Inflammatory macrophage treated with lipopolysaccharide for 1 hour (primary cell): Measurements from ENCODE around the gene ACOT12.
"Not testable (repeated sequence)": the region's sequence is repeated elsewhere in the genome, so short reads cannot be mapped to it uniquely, and the experiment has no call there.

ENCODE experiments used
- DNase-seq, 2 donors: peaks; one replicate each; pipeline ENCODE4 v3.0.0-alpha.2; 2020 to 2022

ACOT12 gene

GRCh38 chr5:81393783-81394718 is at the start of gene ACOT12:
TSS of gene ACOT12 (minus strand) at chr5:81394134. CDS start at chr5:81394114, 20 bp downstream.
- no peak for DNase-seq

DNA sequence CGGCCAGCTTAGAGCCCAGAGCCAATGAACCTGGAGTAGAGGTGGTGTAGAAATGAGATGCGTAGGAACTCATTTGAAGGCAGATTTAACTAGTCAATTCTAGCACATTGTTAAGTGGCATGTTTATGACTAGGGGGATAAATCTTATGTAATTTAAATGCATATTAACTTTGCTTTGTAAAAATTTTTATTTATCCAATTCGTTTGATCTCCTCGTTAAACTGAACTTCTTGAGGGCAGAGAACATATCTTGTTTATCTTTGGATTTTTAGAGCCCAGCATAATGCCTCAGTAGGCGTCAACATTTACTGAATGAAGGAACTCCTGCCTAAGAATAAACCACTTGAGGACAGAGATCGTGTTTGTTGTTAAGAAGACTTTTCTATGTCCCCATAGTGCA is 41.1 kb upstream of the ACOT12 start:
- no peak for DNase-seq

DNA sequence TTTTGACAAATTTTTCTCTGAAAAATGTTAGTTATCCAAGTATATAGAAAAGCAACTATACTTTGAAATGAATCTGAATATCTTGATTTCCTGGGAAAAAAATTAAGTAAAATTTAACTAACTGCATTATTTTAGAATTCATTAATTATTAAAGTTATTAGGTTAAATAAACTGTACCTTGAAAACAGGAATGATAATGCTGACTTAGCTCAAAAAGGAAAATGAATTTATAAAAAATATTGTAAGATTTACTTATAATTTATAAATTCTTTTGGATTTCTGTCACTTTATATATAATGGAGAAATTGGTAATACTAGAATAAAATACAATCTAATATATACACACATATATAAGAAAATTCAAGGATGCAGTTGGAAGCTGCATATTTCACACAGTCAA is 36.1 kb upstream of the ACOT12 start:
- DNase-seq, result no peak

GRCh38 chr5:81429363-81429762 is 35.4 kb upstream of the ACOT12 start:
- DNase-seq, result no peak

DNA sequence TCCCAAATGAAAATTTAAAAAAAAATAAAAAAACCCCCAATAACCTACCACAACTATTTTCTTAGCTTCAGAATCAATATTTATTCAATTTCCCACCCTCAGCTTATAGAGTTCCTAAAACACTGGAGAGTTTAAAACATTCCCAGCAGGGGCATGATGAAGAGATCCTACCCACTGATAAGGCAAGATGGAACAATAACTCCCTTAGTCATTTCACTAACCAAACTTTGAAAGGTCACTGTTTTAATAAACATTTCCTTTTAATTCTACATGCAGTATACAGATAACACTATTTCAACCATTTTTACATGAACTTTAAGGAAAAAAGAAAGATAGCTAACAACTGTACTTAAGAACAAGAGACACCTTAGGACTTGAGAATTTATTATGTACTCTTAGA is 34.9 kb upstream of the ACOT12 start:
- DNase-seq, result no peak

DNA sequence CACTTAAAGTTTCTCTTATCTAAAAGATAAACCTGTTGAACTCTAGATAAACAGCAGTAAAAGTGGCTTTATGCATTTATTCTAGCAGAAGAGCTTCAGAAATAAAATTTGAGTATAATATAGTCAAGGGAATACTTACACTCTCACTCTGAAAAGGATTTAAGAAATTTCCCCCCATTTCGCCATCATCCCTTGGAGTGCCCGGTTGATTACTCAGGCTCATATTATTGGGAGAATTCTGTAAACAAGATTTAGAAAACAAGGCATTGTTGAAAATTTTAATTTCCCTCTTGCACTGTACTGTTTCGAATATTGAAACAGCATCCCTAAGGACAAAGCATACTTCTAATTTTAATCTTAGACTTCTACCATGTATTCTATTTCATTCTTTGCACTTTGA is 34.5 kb upstream of the ACOT12 start:
- peak; percentile 54 for DNase-seq

DNA sequence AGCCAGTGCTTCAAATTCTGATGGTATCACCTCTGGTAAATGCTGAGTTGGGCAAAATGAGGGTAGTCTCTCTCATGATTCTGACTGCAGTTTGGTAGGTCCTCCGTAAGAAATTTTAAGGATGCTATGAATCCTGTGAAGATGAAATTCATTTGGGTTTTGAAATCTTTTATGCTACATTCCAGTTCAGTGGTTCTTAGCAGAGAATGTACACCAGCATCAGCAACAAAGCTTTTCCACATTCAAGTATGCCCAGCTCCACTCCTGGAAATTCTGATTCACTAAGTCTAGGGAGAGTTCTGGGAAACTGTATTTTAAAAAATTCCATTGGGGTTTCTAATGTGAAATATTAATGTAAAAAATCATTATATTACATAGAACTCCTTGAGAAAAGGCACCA is 33.6 kb upstream of the ACOT12 start:
- no peak for DNase-seq

GRCh38 chr5:81426359-81427030 is 32.6 kb upstream of the ACOT12 start:
- peak; percentile 18 to 22 for DNase-seq

DNA sequence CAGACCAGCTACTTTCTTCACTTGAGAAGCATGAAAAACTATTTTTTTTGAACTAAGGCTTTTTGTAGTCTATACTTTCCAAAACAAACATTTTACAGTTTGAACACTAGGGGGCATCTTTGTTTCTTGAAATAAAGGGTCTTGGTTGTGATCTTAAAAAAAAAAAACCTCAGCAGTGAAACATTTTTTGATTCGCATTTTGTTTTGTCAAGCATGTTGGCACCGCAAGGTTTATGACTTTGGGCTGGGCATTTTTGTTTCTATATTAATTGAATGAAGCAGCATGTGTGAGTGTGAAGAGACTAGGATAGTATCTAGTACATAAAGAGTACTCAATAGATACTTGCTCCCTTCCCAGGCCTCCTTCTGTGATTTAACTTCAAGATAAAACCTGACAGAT is 31.6 kb upstream of the ACOT12 start:
- DNase-seq, result peak; percentile 33 to 61

GRCh38 chr5:81424728-81425127 is 30.8 kb upstream of the ACOT12 start:
- DNase-seq, result no peak

DNA sequence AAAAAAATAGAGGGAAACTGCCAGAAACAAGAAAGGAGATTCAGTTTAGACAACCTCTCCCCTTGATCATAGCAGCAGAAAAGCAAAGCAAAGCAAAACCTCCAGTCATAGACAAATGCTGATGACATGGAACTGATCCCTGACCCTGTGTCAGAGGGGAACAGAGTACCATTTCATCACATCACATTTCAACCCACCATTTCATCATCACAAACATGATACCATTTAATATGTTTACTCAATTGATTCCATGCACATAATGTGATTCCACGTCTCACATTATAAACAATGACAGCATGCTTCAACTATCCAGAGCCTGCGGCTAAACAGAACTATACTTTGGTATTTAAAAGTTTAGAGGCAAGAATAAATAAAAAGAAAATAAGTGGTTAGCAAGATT is 28.7 kb upstream of the ACOT12 start:
- peak; percentile 41 to 50 for DNase-seq

- peak; percentile 56 to 71 for DNase-seq
Observed at GRCh38 chr5:81420039-81420667, 26.2 kb upstream of the ACOT12 start.

GRCh38 chr5:81418606-81419005 is 24.7 kb upstream of the ACOT12 start:
- DNase-seq, result no peak

- no peak for DNase-seq
Observed at GRCh38 chr5:81417052-81417451, 23.1 kb upstream of the ACOT12 start.

DNA sequence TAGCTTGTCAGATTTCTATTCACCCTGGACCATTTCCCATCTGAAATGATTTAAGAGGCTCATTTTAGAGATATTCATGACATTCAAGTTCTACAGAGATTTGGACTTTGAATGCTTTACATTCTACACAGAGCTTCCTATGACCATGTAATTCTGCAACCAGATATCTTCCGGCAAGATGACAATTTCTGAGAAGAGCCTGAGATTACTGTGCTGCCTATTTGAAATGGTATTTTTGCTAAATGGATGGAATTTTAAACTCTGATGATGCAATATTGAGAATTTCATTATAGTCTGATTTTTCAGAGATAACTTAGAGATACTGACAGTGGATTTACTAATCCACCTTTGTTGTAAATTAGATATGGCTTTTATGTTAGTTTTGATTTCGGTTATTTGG is 16.0 kb upstream of the ACOT12 start:
- DNase-seq, result no peak

DNA sequence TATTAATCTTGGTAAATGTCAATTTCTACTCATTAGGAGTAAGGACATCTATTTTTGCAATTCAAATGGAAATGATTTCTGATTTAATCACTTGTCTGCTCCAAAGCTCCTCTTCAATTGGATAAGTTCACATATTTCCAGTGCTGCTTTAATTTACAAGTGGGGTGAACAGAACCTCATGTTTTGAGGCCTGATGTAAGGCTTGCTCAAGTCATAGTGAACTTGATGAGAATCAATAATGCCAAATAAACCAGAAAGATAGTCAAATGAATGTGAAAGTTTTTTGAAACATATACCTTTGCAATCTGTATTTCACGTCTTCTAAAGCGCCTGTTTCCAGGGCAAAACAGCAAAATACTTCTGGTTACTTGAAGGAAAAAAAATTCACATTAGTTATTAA is 15.4 kb upstream of the ACOT12 start:
- DNase-seq, result no peak

DNA sequence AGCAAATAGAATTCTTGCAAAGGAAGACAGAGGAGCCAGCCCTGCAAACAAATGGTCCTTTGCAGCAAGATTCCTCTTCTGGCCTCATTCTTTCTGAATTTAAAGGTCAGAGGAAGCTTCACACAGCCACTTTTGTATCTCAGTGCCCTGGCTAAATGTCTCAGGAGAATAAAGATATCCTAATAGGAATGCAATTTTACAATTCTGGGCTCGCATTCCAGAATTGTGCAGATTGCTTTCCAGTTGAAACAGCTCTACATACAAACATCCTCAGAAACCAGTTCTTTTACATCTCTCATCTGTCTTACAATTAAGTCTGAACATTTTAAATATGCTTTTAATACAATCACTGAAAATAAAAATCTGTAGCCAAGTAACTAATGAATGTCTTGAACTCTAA is 14.6 kb upstream of the ACOT12 start:
- no peak for DNase-seq

GRCh38 chr5:81407811-81408210 is 13.9 kb upstream of the ACOT12 start:
- not testable (repeated sequence) for DNase-seq

DNA sequence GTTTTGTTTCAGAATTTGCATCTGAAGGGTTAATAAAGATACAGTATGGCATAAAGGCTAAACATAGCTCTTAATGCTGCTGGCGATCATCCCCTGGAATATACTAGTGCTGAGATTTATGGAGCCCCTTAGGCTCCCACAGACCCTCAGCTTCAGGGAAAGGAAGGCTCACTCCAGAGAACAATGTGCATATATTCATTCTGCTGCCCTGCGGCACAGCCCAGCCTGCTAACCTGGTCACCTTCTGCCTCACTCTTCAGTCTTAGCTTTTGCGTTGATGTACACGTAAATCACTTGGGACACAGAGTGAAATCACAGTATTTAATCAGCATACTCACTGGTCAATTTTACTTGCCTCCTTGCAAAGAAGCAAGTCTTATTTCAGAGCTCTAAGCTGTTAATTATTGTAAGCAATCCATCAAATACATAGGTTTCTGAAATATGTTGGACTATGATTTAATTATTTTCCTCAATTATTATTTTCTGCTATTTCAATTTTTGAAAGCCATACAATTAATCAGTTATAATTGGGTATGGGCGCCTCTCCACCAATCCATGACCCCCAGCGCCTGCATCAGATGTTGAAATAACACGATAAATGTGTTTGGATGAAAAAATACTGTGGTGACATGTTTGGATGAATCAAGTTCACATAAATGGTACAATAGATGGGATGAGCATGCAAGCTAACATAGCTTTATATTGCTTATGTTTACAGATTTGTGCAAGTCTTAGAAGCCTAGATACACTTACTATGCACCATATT is 11.4 kb upstream of the ACOT12 start:
- no peak for DNase-seq

GRCh38 chr5:81402192-81402930 is 8.4 kb upstream of the ACOT12 start:
- no peak for DNase-seq

- DNase-seq, result no peak
Observed at GRCh38 chr5:81401266-81401665, 7.3 kb upstream of the ACOT12 start.

DNA sequence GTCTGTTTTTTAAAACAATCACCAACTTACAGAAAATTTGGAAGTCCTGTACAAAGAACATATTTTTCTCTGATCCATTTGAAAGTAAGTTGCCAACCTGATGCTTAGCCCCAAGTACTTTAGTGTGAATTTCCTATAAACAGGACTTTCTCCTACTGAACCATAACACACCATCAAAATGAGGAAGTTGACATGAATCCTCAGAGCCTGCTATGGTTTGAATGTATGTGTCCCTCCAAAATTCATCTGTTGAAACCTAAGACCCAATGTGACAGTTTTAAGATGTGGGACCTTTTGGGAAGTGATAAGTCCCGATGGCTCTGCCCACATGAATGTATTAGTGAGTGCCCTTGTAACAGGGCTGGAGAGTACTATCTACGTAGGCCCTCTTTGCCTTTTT is 6.4 kb upstream of the ACOT12 start:
- DNase-seq, result peak; percentile 24 to 30
